Measurements from ENCODE around the gene AFAP1. TPM values are rescaled to one million over a fixed set of nuclear protein-coding genes. Genes with fewer than 3 reads are reported as not detected.

Gene AFAP1, protein sequence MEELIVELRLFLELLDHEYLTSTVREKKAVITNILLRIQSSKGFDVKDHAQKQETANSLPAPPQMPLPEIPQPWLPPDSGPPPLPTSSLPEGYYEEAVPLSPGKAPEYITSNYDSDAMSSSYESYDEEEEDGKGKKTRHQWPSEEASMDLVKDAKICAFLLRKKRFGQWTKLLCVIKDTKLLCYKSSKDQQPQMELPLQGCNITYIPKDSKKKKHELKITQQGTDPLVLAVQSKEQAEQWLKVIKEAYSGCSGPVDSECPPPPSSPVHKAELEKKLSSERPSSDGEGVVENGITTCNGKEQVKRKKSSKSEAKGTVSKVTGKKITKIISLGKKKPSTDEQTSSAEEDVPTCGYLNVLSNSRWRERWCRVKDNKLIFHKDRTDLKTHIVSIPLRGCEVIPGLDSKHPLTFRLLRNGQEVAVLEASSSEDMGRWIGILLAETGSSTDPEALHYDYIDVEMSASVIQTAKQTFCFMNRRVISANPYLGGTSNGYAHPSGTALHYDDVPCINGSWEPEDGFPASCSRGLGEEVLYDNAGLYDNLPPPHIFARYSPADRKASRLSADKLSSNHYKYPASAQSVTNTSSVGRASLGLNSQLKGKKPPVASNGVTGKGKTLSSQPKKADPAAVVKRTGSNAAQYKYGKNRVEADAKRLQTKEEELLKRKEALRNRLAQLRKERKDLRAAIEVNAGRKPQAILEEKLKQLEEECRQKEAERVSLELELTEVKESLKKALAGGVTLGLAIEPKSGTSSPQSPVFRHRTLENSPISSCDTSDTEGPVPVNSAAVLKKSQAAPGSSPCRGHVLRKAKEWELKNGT
- 22.4 to 30.0 TPM (median 27.3 TPM) in 5 replicates for total RNA-seq (2022; extraction: Qiagen RNA extraction)

DNA sequence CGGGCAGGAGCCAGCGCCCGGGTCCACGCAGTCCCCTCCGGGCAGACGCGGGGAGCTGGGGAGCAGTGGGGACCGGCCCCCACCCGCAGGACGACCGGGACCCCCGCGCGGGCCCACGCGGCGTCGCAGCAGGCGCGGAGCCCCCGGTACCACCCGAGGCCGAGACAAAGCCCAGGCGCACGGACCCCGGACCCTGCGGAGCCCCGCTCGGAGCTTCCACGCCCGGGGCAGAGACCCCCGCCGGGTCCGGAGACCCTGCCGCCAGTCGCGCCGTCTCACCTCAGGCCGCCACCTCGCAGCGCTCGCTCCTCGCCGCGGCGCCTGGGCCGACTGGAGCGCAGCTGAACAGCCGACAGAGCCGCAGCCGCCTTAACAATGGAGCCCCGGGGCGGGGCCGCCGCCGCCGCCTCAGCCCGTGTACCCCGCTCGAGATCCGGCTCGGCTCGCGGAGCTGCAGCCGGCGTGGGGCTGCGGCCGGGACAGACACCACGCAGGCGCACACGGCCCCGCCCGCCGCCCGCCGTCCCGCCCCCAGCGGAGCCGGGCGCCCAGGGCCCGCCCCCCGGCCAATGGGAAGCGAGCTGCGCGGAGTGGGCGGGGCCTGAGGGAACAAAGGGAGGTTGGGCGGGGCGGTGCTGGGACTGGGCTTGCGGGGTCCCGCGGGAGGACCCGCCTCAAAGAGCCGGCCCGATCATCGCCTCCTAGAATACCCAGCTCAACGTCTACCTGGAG, at the start of gene AFAP1:
Gene AFAP1 (minus strand): TSS at position 485 of the 732 bp plus-strand sequence. CDS start 67,783 bp downstream, outside the sequence.

Other genes starting within 250 kb of the AFAP1 start
- 1.1 to 1.9 TPM (median 1.5 TPM) in 5 replicates for gene ABLIM2, start 219.0 kb upstream of the AFAP1 start, total RNA-seq (2022; extraction: Qiagen RNA extraction)